HG02981 (cell line): ENCODE results near the gene SLC7A1.

Experiments used
- ATAC-seq: cut with Tn5 transposase; IDR thresholded peaks from one replicate; pipeline ENCODE4 v1.9.1; 2021; ENCODE audit warnings: mild to moderate bottlenecking, moderate library complexity; ENCODE audit not compliant: unreplicated experiment

SLC7A1 gene

GRCh38 chr13:29465741-29466293, 129.7 kb downstream of the SLC7A1 start:
- no peak for ATAC-seq

GRCh38 chr13:29464105-29464679, 131.3 kb downstream of the SLC7A1 start:
- ATAC-seq, result no peak

- ATAC-seq, result no peak
These were observed 135.6 kb downstream of the SLC7A1 start for GRCh38 chr13:29459813-29460355.
